GM21381 (cell line): ENCODE measurements around the gene CSNK1A1L.
A peak's percentile ranks its signal among the peaks of the same experiment; 100 is the strongest.

Experiments used
- ATAC-seq: cut with Tn5 transposase; IDR thresholded peaks from one replicate; pipeline ENCODE4 v1.9.1; 2021; ENCODE audit warnings: mild to moderate bottlenecking, moderate library complexity; ENCODE audit not compliant: unreplicated experiment

Gene CSNK1A1L

GRCh38 chr13:37107868-37108267, 2.4 kb upstream of the CSNK1A1L start:
- no peak for ATAC-seq

DNA sequence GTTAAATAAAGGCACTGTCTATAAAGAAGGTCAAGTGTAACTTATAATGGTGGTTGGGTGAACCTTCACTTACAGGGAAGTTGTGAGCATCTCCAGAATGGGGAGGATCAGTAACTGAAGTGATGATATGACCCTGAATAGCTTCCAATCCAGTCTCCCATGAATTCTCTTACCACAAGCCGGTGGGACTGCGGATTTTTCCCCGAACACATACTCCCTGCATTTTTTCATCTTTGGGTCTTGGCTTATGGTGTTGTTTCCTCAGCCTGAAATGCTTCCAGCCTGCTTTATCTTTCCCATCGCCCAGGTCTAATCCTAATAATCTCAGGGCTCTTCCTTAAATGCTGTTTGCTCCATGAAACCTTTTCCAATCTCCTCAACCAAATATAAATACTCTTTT, 2.0 kb upstream of the CSNK1A1L start:
- ATAC-seq, result no peak

- ATAC-seq, result no peak
These were observed 1.2 kb upstream of the CSNK1A1L start for GRCh38 chr13:37106642-37107041.

- ATAC-seq, result no peak
These were observed 2.6 kb downstream of the CSNK1A1L start for GRCh38 chr13:37102896-37103295.

GRCh38 chr13:37101201-37101600, 4.3 kb downstream of the CSNK1A1L start:
- no peak for ATAC-seq

GRCh38 chr13:37100731-37101130, 4.7 kb downstream of the CSNK1A1L start:
- ATAC-seq, result no peak

GRCh38 chr13:37097076-37097475, 8.4 kb downstream of the CSNK1A1L start:
- no peak for ATAC-seq

GRCh38 chr13:37094840-37095239, 10.6 kb downstream of the CSNK1A1L start:
- no peak for ATAC-seq

DNA sequence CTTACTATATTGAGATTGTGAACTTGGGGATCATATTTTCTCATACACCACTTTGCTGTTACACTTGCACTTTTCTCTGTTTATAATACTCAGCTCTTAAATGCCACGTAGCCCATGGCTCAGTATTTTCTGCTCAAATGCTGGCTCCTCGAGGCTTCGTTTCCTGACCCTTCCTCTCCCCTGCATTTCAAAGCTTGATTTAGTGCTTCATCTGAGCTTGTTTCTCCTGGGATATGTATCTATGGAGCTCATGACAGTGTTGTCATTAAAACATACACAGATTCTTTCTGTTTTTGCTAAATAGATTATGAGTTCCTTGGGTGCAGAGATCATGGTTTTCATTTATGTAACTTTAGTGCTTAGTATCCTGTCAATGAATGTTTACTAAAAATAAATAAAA, 11.4 kb downstream of the CSNK1A1L start:
- ATAC-seq, result no peak

DNA sequence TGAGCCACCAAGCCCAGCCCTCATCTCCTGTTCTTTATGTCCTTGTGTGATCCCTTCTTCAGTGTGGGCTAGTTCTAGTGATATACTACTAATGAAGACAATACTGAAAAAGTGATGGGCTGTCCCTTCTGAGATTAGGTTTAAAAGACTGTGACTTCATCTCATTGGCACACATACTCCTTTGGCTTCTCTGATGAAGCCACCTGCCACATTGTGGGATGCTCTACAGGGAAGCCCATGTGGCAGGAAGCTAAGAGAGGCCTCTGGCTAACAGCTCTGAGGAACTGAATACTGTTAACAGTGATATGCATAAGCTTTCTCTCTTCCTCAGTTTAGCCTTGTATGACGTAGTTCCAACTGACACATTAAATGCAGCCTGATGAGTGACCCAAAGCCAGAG, 13.6 kb downstream of the CSNK1A1L start:
- ATAC-seq, result no peak

- no peak for ATAC-seq
These were observed 14.6 kb downstream of the CSNK1A1L start for GRCh38 chr13:37090912-37091311.

DNA sequence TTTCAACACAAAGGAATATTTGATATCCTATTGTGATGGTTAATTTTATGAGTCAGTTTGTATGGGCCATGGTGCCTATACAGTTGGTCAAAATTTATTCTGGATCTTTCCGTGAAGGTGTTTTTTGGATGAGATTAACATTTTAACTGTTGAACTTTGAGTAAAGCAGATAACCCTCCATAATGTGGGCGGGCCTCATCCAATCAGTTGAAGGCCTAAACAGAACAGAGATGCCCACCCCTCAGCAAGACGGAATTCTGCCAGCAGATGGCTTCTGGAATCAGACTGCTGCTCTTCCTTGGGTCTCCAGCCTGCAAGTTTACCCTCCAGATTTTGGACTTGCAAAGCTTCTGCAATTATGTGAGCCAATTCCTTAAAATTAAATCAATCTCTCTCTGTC, 16.0 kb downstream of the CSNK1A1L start:
- ATAC-seq, result no peak

GRCh38 chr13:37087486-37087885, 18.0 kb downstream of the CSNK1A1L start:
- no peak for ATAC-seq

DNA sequence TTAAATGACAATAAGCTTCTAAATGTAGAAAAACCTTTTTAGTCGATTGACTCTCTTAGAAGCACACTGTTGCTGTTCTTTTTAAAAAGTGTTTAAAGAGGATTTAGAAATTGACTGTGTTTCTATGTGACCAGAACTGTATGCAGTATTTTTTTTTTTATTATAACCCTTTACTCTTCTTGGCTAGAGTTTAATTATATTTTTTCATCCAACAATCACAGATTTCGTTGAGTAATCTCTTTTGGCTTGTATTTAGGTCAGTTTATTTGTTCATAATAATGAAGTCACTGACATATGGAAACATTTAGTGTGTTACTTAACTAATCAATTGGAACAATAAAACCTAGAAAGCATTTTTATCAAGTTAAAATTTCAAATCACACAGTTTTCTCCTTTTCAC, 19.9 kb downstream of the CSNK1A1L start:
- no peak for ATAC-seq

- no peak for ATAC-seq
These were observed 28.6 kb downstream of the CSNK1A1L start for GRCh38 chr13:37076818-37077217.

GRCh38 chr13:37075164-37075563, 30.3 kb downstream of the CSNK1A1L start:
- ATAC-seq, result no peak

GRCh38 chr13:37074703-37075102, 30.8 kb downstream of the CSNK1A1L start:
- ATAC-seq, result no peak

DNA sequence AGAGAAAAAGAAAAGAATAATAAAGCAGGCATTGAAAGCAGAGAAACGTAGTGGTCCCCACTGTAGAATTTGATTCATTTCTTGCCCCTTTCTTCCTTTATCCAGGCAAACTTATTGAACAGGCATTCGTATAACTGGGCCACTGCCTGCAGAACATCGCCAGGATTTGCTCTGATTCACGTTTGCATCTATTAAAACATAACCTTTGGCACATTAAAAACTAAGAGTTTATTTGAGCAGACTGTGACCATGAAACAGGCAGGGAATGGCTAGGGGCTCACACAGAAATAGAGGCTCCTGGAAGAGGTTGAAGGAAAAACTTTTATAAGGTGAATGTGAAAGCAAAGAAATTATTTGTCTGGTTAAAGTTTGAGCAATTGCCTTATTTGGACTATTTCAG, 33.4 kb downstream of the CSNK1A1L start:
- no peak for ATAC-seq

DNA sequence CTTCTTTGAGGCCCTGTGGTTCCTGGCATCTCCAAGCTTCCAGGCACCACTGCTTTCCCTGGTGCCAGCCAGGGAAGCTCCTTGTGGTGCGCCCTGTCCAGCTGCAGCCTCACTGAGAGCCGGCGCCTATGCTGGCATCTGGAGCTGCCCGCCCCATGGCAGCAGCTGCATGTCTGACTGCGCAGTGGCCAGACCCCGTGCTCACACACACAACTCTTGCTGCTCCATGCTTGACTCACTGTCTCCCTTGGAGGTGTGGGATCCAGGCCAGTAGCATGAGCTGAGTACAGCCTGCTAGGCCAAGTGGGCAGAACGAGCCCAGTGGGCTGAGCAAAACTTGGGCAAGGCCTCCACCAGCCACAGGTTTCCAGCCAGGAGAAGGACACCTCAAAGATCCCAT, 34.5 kb downstream of the CSNK1A1L start:
- ATAC-seq, result no peak

DNA sequence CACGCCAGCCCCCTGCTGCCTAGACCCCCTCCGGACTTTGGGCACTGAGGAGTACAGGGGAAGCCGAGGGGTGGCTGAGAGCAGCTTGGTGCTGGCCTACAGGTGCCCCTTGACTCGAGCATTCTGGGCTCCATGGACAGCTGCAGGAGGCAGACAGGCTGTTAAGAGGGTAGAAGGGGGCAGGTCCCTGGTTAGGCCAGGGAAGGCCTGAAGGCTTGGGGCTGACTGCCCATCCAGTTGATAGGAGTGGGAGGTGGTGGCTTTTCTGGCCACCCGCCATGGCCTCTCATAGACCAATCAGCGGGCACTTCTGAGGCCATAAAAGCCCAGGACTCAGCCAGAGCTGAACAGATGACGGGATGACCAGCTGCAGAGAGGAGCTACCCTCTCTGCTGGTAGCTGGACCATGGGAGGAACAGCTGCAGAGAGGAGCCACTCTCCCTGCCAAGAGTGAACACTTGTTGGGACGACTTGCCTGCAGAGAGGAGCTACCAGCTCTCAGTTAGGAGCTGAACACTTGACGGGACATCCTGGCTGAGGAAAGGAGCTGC, 35.2 kb downstream of the CSNK1A1L start:
- no peak for ATAC-seq

DNA sequence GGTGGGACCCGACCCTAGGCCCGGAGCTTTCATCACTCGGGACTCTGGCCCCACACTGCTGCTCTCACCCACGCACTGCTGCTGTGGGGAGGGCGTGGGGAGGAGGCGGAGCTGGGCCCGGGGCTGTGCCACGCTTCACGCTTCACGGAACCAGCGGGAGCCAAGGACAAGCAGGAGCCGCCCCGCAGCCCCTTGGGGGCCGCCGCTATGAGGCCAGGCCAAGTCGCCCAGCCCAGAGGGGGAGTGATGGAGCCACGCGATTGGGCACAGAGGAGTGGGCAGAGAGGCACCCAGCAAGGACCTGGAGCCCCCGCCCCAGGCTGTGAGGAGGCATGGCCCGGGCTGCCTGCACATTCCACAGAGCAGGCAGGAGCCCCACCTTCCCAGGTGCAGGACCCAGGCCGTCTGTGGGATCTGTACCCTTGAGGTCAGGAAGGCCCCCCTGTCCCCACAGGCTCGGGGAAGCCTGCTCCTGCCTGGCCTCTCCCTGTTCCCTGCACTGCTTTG, 35.8 kb downstream of the CSNK1A1L start:
- no peak for ATAC-seq

DNA sequence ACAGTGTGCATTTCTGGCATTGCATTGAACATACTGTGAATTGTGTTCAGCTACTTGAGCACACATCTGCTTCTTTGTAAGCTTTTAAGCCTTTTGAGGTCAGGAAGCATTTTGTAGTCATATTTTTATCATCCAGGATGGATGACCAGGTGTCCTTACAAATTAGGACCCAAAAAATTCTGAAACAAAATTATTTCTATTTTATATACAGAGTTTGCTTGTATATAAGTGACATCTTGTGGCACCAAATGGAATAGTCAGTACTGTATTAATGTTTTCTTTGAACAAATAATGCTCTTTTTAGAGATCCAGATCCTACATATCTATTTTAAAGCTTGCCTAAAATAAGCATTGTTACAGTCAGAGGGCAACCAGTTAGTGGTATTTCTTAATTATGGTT, 36.5 kb downstream of the CSNK1A1L start:
- ATAC-seq, result no peak

DNA sequence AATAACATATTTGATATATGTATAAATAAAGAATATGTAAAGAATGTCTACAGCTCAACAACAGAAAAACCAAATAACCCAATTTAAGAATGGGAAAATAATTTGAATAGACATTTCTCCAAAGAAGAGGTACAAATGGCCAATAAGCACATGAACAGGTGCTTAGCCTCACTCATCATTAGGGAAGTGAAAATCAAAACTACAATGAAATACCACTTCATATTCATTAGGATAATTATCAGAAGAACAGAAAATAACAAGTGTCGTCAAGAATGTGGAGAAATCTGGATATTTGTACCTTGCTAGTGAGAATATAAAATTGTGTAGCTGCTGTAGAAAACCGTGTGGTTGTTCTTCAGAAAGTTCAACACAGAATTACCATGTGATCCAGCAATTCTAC, 37.6 kb downstream of the CSNK1A1L start:
- ATAC-seq, result peak; percentile 45
